GM19351 (cell line): ENCODE measurements around the gene SALL4.
"Not testable (repeated sequence)": the region's sequence is repeated elsewhere in the genome, so short reads cannot be mapped to it uniquely, and the experiment has no call there.

Experiments
- ATAC-seq: cut with Tn5 transposase; IDR thresholded peaks from one replicate; pipeline ENCODE4 v1.9.1; 2021; ENCODE audit warnings: mild to moderate bottlenecking, moderate library complexity; ENCODE audit not compliant: unreplicated experiment

Gene SALL4

GRCh38 chr20:51740308-51740707 is 62.0 kb downstream of the SALL4 start:
- ATAC-seq: not testable (repeated sequence)

GRCh38 chr20:51739722-51740249 is 62.5 kb downstream of the SALL4 start:
- ATAC-seq: no peak

DNA sequence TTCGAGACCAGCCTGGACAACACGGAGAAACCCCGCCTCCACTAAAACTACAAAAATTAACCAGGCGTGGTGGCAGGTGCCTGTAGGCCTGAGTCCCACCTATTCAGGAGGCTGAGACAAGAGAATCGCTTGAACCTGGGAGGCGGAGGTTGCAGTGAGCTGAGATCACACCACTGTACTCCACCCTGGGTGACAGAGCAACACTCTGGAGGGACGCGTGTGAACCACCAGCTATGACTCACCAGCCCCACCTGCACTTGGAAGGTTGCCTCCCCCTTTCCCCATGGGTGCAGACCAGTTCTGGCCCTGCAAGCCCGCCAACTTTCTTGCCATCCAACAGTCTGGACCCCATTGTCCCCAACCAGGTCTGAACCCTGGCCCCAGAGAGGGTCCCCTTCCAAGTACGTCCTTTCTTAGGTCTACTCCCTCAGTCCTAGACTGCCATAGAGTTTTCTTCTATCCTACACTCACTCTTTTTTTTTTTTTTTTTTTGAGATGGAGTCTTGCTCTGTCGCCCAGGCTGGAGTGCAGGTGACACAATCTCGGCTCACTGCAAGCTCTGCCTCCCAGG is 63.4 kb downstream of the SALL4 start:
- no peak for ATAC-seq

DNA sequence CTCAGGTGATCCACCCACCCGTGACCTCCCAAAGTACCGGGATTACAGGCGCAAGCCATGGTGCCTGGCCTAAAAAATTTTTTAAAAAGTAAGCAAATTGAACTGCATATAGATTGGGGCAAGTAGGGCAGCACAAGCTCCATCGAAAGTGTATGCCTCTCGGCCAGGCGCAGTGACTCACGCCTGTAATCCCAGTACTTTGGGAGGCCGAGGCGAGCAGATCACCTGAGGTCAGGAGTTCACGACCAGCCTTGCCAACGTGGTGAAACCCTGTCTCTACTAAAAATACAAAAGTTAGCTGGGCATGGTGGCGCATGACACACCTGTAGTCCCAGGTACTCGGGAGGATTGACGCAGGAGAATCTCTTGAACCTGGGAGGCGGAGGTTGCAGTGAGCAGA is 64.1 kb downstream of the SALL4 start:
- not testable (repeated sequence) for ATAC-seq

GRCh38 chr20:51736947-51737346 is 65.4 kb downstream of the SALL4 start:
- no peak for ATAC-seq

DNA sequence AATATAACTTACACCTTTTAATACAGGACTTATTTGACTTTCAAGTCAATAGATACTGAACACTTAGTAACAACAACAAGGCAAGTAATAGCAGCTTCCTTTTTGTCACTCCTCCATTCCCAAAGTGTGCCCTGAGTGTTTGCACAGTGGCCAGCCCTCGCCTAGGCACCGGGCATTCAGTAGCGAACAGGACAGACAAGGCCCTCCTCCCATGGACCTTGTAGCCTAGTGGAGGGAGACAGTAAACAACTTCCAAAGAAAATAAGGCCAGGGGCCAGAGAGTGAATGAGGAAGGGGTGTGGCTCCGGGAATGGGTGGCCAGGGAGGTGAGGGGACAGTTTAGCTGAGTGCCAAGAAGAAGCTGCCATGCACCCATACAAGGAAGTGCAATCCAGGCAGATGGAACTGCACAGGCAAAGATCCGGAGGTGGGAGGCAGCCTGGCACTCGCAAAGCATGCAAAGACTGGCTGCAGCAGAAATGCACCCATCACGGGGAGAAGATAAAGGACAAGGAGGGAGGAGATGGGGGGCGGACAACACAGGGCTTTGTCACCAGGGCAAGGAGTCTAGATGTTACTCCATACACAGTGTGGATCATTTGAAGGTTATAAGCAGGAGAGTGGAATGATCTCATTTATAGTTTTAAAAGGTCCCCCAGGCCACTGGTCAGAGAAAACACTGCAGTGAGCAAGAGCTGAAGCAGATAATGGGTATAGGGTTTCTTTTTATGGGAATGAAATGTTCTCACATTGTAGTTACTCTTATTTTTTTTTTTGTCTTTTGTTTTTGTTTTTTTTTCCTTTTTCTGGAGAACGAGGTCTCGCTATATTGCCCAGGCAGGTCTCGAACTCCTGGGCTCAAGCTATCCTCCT is 66.4 kb downstream of the SALL4 start:
- no peak for ATAC-seq

GRCh38 chr20:51734876-51735720 is 67.2 kb downstream of the SALL4 start:
- ATAC-seq: no peak

DNA sequence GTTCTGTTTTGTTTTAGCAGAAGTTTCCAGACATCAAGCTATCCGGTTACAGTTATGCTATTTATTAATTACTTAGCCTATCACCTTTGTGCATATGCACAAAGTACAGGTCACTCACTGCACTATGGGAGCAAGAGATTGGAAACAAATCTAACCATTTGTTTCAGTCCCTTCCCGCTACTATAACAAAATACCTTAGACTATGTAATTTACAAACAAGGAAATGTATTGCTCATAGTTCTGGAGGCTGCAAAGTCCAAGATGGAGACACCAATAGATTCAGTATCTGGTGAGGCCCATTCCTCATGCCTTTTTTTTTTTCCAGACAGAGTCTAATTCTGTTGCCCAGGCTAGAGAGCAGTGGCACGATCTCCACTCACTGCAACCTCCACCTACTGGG is 69.3 kb downstream of the SALL4 start:
- no peak for ATAC-seq
